Measurements from ENCODE around the gene PIGQ.

Gene PIGQ

GRCh38 chr16:632486-633335 is 62.9 kb downstream of the PIGQ start:
- in situ Hi-C loops (cut with MboI; ENCODE audit: low sequenced_read_pairs, unreplicated experiment) = no loop called here
- no peak for TF ChIP-seq CTCF (IDR thresholded peaks at IDR 0.05; ENCODE audit: borderline replicate concordance, control extremely low read depth, extremely low read depth, insufficient read depth, missing control alignments)
- DNase-seq (ENCODE audit: low spot score) = no peak

GRCh38 chr16:633336-634050 is 63.7 kb downstream of the PIGQ start:
- in situ Hi-C loops (cut with MboI; ENCODE audit: low sequenced_read_pairs, unreplicated experiment) = no loop called here
- TF ChIP-seq CTCF (IDR thresholded peaks at IDR 0.05; ENCODE audit: borderline replicate concordance, control extremely low read depth, extremely low read depth, insufficient read depth, missing control alignments) = no peak
- no peak for DNase-seq (ENCODE audit: low spot score)
